NOMO-1 treated with dmso at 0.1 percent for 144 hours (cell line): ENCODE results near the gene DIPK1B.
"Not testable (repeated sequence)": the region's sequence is repeated elsewhere in the genome, so short reads cannot be mapped to it uniquely, and the experiment has no call there.

Source experiments
- DNase-seq: peaks from one replicate; lab custom pipeline; 2025; ENCODE audit not compliant: unreplicated experiment; lab: John Stamatoyannopoulos, UW

DIPK1B gene

GRCh38 chr9:136764301-136764891, 52.0 kb downstream of the DIPK1B start, which contains the start of gene LCN15:
Gene LCN15, minus strand, starts transcription at chr9:136764518. Its CDS starts 30 bp downstream, at chr9:136764488.
- no peak for DNase-seq

- no peak for DNase-seq
Measured at GRCh38 chr9:136765041-136765440, 52.7 kb downstream of the DIPK1B start.

GRCh38 chr9:136765745-136766409, 53.5 kb downstream of the DIPK1B start:
- DNase-seq, result not testable (repeated sequence)

- DNase-seq, result not testable (repeated sequence)
Measured at GRCh38 chr9:136766410-136767120, 54.2 kb downstream of the DIPK1B start.

GRCh38 chr9:136769710-136770191, 57.4 kb downstream of the DIPK1B start:
- DNase-seq, result no peak

- DNase-seq, result no peak
Measured at GRCh38 chr9:136771907-136772415, 59.6 kb downstream of the DIPK1B start.

GRCh38 chr9:136773386-136774044, 61.1 kb downstream of the DIPK1B start:
- DNase-seq, result peak; percentile 29
